NCI-H2196 treated with DMSO at 0.1 percent for 48 hours (cell line): ENCODE data around the gene PLCG1.

ENCODE experiments used
- DNase-seq: peaks from one replicate; lab custom pipeline; 2025; ENCODE audit not compliant: unreplicated experiment; lab: John Stamatoyannopoulos, UW

Gene PLCG1

GRCh38 chr20:41204304-41205265, 67.2 kb downstream of the PLCG1 start:
- DNase-seq, result no peak

- no peak for DNase-seq
These were observed 68.0 kb downstream of the PLCG1 start for GRCh38 chr20:41205313-41205712.

- DNase-seq, result peak; percentile 8
These were observed 75.9 kb downstream of the PLCG1 start for GRCh38 chr20:41213150-41213820.

GRCh38 chr20:41214202-41214601, 76.9 kb downstream of the PLCG1 start:
- no peak for DNase-seq

GRCh38 chr20:41214666-41215065, 77.3 kb downstream of the PLCG1 start:
- DNase-seq, result no peak

- no peak for DNase-seq
These were observed 80.1 kb downstream of the PLCG1 start for GRCh38 chr20:41217422-41217821.

GRCh38 chr20:41218466-41218865, 81.1 kb downstream of the PLCG1 start:
- no peak for DNase-seq

GRCh38 chr20:41219824-41220223, 82.5 kb downstream of the PLCG1 start:
- no peak for DNase-seq

- no peak for DNase-seq
These were observed 84.4 kb downstream of the PLCG1 start for GRCh38 chr20:41221614-41222218.

- DNase-seq, result no peak
These were observed 85.0 kb downstream of the PLCG1 start for GRCh38 chr20:41222296-41222695.

- DNase-seq, result no peak
These were observed 85.4 kb downstream of the PLCG1 start for GRCh38 chr20:41222703-41223102.

GRCh38 chr20:41223112-41223511, 85.8 kb downstream of the PLCG1 start:
- DNase-seq, result no peak

- DNase-seq, result no peak
These were observed 86.9 kb downstream of the PLCG1 start for GRCh38 chr20:41224281-41224680.

GRCh38 chr20:41225091-41225490, 87.7 kb downstream of the PLCG1 start:
- no peak for DNase-seq

- no peak for DNase-seq
These were observed 89.1 kb downstream of the PLCG1 start for GRCh38 chr20:41226426-41226825.
